NCI-H510A (cell line): Measurements from ENCODE around the gene SVOPL.

Source experiments
- DNase-seq: peaks from one replicate; lab custom pipeline; 2025; lab: John Stamatoyannopoulos, UW

SVOPL gene

DNA sequence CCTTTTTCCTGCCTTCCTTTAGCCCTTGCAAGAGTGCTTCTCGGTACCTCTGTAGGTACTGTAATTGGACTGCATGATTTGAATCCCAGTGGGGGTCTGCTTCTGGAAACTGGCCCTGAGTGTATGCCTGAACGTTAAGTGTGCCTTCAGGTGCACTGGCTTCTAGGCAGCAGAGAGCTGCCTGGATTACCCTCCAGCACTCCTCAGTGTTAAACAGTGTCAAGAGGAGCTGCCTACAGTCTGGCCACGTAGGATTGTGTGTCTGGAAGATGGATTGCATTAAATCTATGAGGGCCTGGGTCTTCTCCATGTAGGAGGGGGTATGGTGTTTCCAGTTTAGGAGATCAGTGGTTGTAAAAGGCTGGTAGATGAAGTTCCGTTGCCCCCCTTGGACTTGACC is 137.4 kb downstream of the SVOPL start:
- no peak for DNase-seq

DNA sequence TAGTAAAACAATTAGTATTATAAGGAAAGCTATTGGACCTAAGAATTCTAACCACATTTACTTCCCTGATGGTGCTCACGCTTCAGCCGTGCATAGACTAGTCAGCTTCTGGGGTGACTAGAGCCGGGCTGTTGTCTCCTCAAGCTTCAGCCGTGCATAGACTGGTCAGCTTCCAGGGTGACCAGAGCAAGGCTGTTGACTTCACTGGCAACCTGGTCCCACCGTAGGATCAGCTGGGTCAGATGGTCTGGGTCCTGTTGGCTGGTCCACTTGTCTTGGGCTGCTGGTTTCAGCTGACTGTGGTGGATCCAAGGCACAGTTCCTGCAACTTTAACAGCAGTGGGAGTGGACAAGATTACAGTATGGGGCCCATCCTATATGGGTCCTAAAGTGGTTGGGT is 141.7 kb downstream of the SVOPL start:
- DNase-seq: no peak

DNA sequence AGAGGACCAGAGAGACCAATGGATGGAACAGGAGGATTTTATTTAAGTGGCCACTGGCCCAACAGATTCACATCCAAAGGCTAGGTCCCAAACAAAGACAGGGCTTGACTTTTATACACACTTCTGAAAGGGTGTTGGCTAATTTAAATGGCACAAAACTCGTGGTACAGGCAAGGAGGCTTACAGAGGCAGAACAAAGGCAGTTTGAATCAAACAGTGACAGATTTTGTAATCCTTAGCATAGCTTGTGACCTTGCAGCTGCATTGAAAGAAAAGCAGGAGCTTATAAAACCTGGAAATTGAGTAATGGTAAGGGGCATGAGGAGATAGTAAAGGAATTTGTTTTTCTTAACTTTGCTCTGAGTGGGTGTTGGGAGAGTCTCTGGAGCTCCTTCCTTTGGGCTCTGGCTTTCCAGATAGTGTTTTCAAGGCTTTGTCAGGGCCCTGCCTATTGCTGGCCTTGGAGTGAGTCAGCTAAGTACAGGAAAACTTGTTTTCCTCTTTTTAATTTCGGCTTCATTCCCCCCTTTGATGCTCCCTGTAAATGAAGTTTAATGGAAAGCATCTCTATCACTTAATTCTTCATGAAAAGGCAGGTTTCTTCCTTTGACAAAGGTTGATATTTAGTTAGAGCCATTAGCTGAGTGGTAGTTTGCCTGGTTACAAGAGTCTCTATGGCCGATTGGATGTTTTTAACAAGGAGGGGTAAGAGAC is 144.2 kb downstream of the SVOPL start:
- no peak for DNase-seq

DNA sequence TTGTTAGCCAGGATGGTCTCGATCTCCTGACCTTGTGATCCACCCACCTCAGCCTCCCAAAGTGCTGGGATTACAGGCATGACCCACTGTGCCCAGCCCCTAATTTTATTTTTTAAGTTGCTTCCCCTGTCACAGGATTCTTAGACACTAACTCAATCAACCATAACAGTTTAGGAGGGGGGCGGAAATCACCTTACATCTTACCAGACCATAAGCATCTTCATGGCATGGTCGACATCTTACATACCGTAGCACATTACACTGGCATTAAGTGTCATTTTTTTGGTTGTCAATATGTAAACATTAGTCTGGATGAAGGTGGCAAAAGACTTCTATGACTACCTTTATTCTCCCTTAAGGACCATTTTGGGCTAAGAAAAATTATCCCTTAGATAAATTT is 145.5 kb downstream of the SVOPL start:
- DNase-seq: no peak

DNA sequence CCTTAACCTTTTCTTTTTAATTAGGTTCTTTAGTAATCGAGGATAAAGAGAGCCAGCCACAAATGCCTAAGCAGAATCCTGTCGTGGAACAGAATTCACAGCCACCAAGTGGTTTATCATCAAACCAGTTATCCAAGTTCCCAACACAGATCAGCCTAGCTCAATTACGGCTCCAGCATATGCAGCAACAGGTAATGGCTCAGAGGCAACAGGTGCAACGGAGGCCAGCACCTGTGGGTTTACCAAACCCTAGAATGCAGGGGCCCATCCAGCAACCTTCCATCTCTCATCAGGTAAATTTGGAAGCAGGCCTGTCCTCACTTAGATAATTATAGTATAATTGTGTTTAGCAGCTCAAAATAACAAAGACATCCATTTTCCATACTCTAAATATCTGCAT is 146.5 kb downstream of the SVOPL start:
- DNase-seq: no peak

DNA sequence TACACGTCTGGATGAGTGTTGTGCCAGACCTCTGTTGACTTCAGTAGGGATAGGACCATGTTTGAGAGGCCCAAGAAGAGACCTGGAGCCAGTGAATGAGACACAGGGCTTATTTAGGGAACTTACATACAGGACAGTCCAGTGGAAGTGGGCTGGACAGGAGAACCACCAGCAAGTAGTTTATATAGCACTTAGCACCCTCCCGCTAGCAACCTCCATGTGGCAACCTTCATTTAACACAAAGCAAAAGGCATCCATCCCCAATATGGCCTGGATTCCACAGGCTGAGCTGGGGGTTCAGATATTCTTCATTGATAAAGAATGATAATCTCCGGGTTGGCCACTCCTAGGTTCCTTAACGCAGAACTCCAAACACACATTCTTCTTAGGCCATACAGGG is 147.4 kb downstream of the SVOPL start:
- DNase-seq: no peak

DNA sequence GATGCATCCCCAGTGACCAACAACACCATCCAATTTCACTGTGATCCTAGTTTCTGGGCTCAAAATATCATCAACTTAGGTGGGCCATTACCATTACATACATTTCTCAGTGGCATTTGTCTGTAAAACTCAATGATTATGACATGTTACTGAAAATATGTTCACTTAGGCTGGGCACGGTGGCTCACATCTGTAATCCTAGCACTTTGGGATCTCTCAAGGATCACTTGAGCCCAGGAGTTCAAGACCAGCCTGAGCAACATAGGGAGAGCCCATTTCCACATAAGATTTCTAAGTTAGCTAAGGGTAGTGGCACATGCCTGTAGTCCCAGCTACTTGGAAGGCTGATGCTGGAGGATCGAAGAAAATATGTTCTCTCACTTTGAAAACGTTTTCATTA is 150.1 kb downstream of the SVOPL start:
- DNase-seq: no peak

DNA sequence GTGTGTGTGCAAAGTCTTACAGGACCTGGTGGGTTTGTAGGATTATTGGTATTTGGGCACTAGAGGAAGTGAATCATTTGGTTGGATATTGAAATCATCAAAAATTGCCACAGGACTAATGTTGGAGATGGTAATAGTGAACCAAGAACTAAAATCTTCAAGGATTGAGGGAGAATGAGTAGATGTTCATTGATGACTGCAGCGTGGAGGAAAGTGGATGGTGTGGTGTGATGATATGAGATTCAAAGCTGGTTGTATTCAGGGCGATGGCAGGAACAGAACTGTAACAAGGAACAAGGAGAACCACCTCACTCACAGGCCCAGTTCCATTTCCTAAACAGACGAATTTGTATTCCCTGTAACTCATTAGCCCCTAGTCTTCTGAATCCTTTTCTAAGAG is 150.8 kb downstream of the SVOPL start:
- DNase-seq: no peak

DNA sequence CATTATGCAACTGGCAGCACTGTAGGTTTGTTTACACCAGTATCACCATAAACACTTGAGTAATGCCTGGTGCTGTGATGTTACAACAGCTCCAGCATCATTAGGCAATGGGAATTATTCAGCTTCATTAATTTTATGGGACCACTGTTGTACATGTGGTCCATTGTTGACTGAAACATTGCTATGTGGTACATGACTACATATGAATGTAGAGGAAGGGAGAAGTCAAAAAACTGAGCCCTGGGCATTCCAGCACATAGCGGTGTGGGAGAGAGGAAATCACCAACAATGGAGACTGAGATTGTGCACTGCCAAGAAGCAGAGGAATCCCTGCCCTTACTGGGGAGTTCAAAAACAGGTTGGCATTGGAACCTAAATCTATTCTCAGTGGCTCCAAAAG is 152.1 kb downstream of the SVOPL start:
- DNase-seq: no peak

DNA sequence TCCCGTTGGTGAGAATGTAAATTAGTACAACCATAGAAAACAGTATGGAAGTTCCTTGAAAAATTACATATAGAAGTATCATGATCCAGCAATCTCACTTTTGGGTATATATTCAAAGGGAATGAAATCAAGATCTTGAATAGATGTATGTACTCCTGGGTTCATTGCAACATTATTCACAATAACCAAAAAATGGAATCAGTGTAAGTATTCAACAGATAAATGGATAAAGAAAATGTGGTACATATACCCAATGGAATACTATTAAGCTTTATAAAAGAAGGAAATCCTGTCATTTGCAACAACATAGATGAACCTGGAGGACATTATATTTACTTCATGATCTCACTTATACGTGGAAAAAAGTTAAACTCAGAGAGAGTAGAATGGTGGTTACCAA is 154.3 kb downstream of the SVOPL start:
- no peak for DNase-seq

DNA sequence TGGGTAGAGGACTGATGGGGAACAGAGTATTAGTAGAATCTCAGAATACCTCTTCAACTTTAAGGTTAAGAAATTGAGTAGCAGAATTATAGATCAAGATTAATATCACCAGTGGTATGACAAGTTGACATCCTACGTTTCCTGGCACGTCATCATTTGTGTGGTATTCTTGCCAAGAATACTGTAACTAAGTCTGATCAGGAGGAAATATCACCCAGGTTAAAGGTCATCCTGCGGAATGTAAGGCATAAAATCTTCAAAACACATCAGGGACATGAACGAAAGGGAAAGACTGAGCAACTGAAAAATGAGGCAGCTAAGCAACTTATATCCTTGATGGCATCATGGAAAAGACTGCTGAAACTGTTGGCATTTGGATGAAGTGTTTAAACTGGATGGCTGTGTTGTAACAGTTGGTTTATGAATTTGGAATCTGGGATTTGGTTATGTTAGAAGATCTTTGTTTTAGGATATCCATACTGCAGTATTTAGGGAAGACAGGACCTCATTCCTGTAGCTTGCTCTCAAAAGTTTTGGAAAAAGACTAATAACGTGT is 155.0 kb downstream of the SVOPL start:
- DNase-seq: no peak

DNA sequence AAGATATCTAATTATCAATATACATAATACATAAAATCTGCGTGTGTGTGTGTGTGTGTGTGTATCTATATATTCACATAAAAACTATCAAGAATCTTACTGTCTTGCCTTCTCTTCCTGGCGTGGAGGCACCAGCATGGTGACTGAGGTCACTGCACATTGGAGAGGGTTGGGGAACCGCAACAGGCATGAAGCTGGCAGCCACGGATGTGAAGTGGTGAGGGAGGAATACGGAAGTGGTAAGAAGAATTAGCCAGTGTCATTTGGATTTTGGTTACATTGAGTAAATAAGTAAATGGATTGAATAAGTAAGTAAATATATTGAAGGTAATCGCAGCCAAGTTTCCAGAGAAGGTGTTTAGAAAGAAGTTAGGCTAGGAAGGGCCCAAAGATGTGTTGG is 156.0 kb downstream of the SVOPL start:
- no peak for DNase-seq
